ENCODE data around the gene COMP.

DNA sequence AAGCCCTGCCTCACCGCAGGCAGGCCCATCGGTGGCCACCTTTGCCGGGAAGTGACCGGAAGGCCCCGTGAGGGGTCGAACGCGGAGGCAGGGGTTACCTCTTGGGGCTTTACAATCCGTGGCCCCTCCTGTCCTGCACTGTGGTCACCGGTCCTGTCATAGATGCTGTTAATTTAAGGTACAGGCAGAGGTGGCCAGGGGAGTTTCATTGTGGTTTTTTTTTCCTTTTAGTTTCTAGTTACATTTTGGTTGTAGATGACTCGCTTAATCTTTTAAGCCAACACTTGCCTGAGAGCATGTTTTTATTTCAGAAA lies 13.1 kb downstream of the COMP start:
- TF ChIP-seq SRF (IDR thresholded peaks at IDR 0.05; ENCODE audit: low read depth) (no peak), ZFX (IDR thresholded peaks at IDR 0.05) (no peak), CEBPB (IDR thresholded peaks at IDR 0.05; ENCODE audit: low read depth) (no peak), YY1 (IDR thresholded peaks at IDR 0.05; ENCODE audit: extremely low read depth, insufficient replicate concordance, low read depth, low read length) (no peak)
- TF ChIP-seq, protein P1, sequence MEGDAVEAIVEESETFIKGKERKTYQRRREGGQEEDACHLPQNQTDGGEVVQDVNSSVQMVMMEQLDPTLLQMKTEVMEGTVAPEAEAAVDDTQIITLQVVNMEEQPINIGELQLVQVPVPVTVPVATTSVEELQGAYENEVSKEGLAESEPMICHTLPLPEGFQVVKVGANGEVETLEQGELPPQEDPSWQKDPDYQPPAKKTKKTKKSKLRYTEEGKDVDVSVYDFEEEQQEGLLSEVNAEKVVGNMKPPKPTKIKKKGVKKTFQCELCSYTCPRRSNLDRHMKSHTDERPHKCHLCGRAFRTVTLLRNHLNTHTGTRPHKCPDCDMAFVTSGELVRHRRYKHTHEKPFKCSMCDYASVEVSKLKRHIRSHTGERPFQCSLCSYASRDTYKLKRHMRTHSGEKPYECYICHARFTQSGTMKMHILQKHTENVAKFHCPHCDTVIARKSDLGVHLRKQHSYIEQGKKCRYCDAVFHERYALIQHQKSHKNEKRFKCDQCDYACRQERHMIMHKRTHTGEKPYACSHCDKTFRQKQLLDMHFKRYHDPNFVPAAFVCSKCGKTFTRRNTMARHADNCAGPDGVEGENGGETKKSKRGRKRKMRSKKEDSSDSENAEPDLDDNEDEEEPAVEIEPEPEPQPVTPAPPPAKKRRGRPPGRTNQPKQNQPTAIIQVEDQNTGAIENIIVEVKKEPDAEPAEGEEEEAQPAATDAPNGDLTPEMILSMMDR (IDR thresholded peaks at IDR 0.05 in 2 of 3, conservative IDR thresholded peaks at IDR 0.05 in 1 of 3; ENCODE audit: borderline replicate concordance in 1 of 3, insufficient read depth in 1 of 3, low read depth in 2 of 3, low read length in 2 of 3): no peak

Data from HCT116 (cell line).